ENCODE measurements around the gene FBXL7.

FBXL7 gene

DNA sequence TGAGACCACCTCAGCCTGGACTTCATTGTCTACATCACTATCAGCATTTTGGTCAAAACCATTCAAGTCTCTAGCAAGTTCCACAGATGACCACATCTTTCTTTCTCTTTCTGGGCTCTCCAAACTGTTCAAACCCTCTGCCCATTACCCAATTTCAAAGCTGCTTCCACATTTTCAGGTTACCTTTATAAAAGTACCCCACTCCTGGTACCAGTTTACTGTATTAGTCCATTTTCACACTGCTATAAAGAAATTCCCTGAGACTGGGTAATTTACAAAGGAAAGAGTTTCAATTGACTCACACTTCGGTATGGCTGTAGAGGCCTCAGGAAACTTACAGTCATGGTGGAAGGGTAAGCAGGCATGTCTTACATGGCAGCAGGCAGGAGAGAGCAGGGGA, 84.5 kb downstream of the FBXL7 start:
- no peak for DNase-seq

DNA sequence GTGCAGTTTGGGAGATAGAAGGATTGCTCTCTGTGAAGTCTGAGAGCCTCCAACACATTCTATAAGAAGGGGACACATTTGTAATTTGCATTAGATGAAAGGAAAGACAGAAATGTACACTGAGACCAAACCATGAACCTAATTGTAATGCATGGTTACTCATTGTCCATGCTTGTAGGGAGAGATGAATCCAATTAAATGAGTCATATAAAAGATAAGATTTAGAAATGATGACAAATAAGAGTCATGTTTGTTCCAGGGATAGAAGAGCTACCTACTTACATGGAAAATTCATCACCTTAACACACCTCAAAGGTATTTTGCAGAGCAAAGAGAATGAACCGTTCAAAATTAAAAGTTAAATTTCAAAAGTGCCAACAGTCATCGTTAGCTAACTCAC, 85.1 kb downstream of the FBXL7 start:
- DNase-seq, result no peak

DNA sequence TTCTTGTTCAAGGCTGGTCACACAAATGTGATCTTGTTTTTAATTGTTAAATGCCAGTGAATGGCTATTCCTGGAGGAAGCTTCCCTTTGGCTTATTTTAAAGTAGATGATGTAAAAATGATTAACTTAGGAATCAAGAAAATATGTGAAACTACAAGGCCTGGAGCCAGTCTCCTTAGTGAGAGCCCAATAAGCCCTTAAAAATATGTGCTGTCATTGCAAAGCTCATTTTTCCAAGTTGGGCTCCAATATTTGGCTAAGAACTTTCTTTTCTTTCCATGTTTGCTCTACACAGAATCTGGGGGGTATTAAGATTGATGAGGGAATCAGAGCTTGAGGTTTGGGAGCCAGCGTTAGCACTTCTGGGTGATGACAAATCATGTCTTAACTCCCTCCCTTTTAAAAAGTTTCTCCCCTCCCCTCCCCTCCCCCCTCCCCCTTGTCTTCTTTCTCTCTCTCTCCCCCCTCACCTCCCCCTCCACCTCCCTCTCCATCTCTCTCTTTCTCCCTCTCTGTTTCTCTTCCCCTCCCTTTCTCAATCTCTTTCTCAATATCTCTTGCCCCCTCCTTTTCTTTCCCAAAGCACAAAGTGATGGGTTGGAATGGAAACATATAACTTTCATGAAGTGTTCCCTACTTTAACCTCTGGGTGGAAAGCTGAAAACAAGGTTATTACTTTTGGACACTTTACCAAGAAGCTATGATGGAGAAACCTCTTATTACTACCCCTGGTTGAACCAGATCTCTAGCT, 86.0 kb downstream of the FBXL7 start:
- DNase-seq, result no peak

DNA sequence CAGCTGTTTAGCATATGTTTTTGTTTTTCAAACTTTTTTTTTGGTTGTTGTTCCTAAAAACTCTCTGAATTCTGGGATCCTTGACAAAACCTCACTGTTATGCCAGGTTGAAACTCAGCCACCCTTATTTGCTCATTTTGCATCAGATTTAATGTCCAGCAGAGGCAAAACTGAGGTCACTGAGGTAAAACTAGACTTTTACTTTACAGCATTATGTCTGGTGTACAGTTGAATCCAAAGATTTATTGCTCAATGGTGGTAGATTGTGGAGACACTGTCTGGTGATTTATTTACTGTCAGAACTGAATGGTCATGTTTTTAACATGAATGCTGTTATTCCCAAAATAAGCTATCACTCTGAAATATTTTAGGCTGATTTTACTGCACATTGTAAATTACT, 87.9 kb downstream of the FBXL7 start:
- DNase-seq, result no peak

DNA sequence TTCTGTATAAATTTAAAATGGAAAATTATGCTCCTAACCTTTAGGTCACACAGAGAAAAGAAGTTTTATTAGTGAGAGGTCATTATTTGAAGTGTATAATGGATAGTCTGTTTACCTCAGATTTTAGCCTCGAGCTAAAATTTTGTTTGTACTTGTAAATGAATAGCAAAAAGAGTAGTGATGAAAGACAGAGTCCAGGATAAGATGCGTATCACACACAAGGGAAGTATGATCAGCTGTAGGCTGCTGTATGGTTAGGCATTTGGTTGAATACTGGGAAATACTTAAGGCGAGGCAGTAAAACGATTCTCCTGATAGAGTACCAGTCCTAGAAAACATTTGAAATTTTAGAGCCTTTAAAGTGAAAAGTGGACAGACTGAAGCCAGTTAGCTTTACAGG, 92.7 kb downstream of the FBXL7 start:
- no peak for DNase-seq

DNA sequence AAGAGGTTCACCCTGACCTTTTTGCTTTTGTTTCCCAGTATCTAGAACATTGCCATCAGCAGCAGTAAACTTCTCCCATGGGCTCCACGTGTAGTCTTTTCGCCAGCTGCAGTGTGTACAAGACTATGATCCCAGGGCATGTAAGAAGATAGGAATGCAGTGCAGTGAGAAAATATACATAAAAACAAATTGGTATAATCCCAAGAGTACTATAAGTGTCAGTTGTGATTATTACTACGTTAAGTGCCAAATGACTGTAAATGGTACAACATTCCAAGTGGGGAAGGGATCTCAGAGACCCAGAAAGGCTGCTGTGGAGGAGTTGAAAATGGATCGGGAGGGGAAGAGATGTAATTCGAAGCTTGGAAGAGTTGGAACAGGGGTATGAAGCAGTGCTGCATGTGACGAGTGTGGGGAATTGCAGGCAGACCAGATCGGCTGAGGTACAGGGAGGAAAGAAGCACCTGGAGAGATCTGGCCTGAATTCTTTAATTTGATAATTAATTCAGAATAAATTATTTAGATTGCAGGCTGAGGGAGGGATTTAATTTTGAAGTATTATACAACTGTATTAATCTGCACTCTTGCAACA, 95.1 kb downstream of the FBXL7 start:
- DNase-seq, result no peak

DNA sequence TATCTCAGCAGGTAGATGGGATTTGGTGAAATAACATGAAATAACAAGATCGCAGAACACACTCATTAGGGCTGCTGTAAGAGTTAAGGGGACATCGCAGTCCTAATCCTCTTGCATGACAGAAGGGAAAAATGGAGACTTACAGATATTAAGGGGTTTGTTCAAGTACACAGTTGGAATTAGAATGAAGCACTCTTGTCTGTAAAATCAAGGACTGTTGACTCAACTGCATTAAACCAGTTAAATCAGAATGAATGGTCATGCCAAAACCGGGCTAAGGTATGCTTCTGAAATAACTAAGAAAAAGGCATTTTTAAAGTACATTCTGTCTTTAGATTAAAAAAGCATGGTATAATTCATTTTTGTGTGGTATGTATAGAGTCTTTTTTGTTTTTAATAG, 95.9 kb downstream of the FBXL7 start:
- DNase-seq, result no peak

DNA sequence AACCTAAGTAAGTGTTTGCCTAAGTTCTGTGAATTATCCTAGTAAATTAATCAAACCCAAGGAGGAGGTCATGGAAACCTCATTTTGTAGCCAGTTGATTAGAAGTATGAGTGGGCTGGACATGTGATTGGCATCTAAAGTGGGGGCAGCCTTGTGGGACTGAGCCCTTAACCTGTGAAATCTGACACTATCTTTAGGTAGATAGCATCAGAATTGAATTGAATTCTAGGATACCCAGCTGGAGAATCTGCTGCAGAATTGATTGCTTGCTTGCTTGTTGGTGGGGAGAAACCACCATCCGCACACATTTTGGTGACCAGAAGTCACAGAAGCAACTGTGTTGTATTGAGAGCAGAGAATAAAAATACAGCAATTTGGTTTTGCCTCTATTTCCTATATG, 97.0 kb downstream of the FBXL7 start:
- DNase-seq, result no peak

DNA sequence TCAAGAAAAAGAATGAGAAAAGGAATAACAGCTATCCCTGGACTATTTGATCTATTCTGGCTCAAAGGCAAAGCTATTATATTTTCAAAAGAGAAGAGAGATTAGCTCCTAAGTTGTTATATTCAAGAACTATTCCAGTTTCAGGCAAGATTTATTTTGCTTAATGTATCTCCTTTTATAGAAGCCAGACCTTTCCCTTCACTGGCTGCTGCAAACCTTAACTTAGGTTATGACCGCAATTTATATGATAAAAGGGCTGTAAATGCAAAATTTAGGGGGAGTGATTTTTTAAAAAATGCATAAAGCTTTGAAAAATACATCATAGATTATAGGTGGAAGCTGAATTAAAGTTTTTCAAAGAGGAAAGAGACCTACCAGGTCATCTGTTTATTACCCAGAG, 97.8 kb downstream of the FBXL7 start:
- no peak for DNase-seq

DNA sequence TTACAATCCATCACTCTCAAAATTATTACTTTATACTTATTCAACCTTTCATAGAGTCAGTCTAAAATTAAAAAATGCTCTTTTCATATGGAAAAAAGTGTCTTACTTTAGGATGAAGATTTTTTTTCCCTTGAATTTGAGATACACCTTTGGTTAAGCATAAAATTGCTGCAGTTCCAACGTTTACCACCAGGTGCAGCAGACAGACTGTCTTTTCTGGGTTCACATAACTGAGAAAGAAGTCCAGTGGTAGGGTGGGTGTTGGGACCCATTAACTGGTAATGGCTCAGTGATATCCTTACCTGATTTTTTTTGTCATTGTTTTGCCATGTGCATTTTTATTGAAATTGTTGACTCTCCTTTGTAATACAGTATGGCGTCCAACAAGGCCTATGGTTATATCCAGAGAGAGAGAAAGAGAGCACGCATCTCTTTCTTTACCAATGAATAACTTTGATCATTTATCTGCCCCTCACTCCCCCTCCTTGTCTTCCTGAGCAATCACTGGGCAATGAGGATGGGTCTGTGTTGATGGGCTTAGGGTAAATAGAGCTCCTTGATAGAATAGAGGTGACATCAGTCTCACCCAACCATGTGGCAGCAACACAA, 98.4 kb downstream of the FBXL7 start:
- no peak for DNase-seq

DNA sequence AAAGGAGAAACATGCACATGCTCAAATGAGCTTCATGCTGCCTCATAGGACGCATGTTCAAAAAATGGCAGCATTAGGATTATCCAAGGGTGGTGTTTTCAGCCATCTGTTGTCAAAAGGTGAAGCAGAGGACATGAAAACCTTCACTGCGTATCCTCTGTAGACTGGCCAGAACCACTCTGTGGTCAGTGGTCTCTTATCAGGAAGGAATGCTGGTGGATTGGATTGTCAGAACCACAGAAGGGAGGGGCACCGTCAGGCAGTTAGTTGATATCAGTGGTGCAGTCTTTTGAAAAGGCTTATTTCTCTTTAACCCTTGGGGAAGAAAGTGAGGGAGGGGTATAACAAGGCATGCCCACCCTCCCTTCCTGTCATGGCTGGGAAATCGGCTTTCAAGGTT, 100.1 kb downstream of the FBXL7 start:
- DNase-seq, result no peak

DNA sequence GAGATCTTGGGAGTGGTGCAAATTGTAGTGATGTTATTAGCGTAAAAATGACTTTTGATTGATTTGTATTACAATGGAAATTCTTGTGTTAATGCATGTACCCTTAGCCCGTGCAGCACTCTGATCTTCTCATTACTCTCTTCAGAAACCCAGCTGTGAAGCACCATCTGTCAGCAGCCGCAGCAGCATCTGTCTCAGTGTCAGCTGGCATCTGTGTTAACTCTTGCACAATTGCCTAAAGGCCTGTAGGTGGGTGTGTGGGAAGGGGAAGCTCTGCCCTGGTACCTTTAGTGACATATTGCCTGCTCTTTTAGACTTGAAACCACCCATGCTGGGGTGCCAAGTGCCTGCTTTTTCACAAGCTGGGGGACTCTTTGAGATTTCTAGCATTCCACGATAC, 101.3 kb downstream of the FBXL7 start:
- no peak for DNase-seq

DNA sequence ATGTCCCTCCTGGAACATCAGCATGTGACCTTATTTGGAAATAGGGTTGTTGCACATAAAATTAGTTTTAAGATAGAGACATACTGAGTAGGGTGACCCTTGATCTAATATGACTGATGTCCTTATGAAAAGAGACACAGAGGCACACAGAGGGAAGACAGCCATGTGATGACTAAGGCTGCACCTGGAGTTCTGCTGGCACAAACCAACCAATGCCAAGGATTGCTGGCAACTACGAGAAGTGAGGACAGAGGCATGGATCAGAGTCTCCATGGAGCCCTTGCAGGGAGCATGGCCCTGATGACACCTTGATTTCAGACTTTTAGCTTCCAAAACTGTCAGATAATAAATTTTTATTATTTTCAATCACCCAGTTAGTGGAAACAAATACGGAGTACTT, 101.9 kb downstream of the FBXL7 start:
- no peak for DNase-seq

DNA sequence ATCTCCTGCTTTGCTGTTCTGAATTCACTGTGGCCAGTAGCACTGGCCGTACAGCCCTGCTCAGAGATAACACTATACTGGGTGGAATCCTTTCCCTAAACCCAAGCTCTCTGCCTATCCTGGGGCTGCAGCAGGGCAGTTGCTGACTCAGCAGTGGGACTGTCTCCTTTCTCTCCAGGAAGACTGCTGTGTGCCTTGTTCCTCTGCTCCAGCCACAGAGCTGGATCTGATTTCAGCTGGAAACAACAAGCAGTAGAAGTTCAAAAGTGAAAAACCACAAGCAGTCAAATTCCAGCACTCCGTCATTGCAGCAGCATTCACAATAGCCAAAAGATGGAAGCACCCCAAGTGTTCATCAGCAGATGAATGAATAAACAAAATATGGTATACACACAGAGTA, 105.0 kb downstream of the FBXL7 start:
- no peak for DNase-seq

DNA sequence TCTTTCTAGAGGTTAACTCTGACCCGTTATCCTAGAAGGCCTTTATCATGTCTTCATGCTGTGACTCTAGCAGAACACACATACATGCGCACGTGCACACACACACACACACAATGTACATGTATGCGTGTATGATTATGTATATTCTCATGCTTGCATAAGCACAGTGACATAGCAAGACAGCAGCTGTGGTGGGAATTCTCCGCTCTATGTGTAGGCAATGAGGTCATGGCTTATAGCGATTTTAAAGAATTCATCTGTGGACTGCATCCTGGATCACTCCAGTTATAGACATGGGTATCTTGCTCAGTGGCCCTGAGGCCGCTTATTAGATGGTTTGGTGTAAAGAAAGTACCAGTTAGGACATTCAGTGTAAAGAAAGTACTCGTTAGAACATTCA, 106.2 kb downstream of the FBXL7 start:
- no peak for DNase-seq

DNA sequence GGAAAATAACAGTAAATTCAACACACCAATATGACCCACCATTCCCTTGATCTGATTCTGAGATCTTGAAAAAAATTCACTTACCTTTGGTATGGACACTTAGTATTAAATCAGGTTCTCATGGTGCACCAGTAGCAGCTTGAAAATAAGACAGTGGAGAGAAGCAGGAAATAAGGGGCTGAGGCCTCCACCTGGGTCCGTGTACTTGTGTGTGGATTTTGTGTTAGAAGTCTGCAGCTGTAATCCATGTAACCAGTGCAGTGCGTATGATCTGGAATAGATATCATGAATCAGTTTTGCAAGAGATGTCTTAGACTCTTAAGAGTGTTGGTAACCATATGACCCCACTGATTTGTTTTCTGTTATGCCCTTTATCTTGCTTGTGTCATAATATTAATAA, 107.1 kb downstream of the FBXL7 start:
- no peak for DNase-seq

DNA sequence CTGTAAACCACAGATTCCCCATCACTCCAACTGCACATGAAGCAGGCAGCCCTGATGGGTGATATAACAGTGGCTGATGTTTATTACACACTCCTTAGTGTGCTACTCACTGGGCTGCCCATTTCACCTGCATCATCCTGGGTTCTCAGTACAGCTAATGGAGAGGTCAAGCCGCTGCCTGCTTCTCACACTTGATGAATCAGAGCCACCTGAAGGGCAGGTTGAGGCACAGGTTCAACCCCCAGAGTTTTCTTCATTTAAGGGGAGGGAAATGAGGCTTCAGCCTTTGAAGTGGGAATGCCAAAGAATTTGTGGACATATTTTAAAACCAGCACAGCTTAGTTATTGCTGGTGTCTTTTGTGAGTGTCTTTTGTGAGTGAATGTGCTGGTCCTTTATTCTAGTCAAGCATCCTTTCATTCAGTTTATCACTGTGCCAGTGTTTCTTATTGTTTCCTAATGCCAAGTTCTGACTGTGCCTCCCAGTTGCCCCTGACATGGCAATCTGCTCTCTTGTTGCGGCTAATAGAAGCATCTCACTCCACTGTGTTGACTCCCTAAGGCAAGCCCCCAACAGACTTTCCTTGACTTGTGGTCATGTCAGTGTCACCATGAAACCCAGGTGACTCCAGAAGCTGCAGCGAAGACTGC, 109.2 kb downstream of the FBXL7 start:
- no peak for DNase-seq

DNA sequence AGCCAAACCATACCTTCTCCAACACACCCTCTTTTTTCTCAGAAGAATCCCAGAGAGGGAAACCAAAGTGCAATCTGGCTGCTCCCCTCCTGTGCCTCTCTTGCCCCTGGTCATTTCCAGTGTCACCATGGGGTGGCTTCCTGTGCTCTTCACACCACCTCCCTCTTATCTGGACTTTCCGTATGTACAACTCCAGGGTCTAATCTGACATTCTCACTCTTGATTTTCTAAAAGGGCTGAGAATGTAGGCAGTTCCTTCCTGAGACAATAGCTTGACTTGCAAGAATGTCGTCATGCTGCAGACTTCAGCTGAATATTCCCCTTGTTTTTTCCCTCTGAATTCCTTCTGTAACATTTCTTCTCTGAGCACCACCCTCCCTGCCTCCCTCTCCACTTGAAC, 110.2 kb downstream of the FBXL7 start:
- no peak for DNase-seq

DNA sequence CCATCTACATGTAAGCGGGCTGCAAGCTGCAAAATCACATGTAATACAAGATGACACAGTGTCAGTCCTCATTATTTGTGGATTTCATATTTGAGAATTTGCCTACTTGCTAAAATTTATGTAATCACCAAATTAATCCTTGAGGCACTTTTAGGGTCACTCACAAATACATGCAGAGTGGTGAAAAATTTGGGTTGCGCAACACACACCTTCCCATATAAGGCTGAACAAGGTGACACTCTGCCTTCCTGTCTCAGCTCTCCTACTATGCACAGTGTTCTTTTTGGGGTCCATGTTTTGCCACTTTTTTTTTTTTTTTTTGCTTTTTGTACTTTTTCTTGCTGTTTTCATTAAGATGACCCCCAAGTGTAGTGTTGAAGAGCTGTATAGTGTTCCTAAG, 111.0 kb downstream of the FBXL7 start:
- no peak for DNase-seq

DNA sequence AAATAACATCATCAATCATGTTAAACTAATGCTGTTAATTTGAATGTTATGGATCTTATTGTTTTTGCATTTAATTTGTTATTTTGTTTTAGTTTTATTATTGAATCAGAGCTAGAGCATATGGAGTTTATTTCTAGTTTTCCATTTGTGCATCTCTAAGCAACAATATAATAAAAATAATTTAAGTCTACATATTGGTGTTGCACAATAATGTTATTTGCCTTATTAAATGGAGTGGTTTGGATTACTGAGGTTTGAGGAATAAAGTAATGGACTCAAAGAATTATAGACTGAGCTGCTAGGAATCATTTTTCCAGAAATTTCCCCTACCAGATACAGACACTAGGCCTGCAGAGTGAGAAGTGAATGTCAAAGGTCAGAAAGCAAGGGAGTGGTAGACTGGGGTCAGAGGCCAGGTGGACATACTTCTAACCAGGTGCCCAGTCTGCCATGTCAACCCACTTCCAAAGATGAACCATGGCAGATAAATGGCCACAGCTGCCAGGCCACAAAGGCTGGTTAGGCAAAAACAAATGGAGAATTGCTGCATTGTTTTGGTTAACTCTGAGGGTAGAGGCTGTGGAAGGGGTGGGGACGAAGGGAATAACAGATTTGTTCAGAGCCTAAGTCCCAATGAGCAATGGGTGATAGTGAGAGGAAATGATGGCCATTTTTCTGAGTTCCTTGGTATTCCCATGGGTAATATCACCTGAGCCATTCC, 113.1 kb downstream of the FBXL7 start:
- DNase-seq, result no peak

DNA sequence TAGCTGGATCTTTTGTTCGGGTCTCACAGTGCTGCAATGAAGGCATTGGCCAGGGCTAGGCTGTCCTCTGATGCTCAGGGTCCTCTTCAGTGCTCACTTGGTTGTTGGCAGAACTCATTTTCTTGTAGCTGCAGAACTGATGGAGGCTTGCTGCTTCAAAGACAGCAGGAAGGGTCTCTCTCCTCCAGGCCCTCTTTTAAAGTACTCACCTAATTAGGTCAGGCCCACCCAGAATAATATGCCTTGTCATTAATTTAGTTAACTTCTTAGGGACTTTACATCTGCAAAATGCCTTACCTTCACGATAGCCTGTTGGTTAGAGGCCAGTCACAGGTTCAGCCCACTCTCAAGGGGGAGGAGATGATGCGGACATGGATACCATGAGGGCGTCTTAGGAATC, 114.7 kb downstream of the FBXL7 start:
- no peak for DNase-seq

DNA sequence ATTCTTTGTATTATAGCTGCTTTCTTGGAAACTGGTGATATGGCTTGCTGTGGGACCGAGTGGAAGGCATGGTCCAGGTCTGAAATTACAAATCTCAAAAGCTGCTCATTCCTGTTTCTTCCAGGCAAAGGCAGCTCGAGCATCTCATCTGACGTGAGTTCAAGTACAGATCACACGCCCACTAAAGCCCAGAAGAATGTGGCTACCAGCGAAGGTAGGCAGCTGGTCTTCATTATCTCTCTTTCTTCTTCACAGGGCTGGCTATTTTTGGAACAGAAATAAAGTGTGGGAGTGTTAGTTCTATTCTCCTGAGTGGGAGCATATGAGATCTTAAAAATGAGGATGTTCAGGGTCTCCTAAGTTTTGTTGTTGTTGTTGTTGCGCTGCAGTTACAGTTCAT, 115.9 kb downstream of the FBXL7 start:
- no peak for DNase-seq

DNA sequence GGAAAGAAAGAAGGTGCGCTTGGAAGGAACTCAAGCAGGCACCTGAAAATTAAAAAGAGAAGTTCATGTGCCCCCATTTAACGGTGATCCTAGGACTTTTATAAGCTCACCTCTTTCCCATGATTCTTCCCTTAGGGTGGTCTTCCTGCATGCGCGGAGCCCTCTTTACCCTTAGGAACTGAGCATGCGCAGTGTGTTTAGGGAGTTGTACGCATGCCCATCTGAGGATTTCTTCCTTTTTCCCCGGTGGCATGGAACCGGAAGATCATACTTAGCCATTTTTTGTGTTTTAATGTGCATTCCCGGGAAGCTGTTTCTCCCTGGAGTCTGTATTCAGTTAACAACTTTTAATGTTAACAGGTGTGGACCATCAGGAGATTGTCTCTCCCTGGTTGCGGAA, 119.0 kb downstream of the FBXL7 start:
- DNase-seq, result no peak
